Neural progenitor cell (in vitro differentiated cells): ENCODE measurements around the gene CDCA3. TPM values are rescaled to one million over a fixed set of nuclear protein-coding genes. Genes with fewer than 3 reads are reported as not detected.
"Not testable (repeated sequence)": the region's sequence is repeated elsewhere in the genome, so short reads cannot be mapped to it uniquely, and the experiment has no call there.

ENCODE experiments used
- DNase-seq: peaks from one replicate; pipeline ENCODE4 v3.0.0-alpha.2; 2016; ENCODE audit warnings: low spot score
- H2AFZ ChIP-seq: fragments of 200-600 bp; sonication (generic); replicated peaks from 2 replicates; pipeline ENCODE4 v1.6.1; 2016; ENCODE audit warnings: antibody characterized with exemption
- H3F3A ChIP-seq: fragments of 200-600 bp; sonication (generic); 2 replicates; pipeline ENCODE4 v1.6.1; 2016; ENCODE audit warnings: antibody characterized with exemption, low read depth
- H3K27ac ChIP-seq: fragments of 200-600 bp; sonication (generic); 2 replicates; pipeline ENCODE4 v1.5.1; 2016; ENCODE audit warnings: mild to moderate bottlenecking
- H3K27me3 ChIP-seq: fragments of 200-600 bp; sonication (generic); 2 replicates; pipeline ENCODE4 v1.6.1; 2016; ENCODE audit warnings: mild to moderate bottlenecking, moderate library complexity
- H3K36me3 ChIP-seq: fragments of 200-600 bp; sonication (generic); 2 replicates; pipeline ENCODE4 v1.5.1; 2016
- H3K4me1 ChIP-seq: fragments of 200-600 bp; sonication (generic); 2 replicates; pipeline ENCODE4 v1.6.1; 2016; ENCODE audit warnings: mixed run types
- H3K4me2 ChIP-seq: fragments of 200-600 bp; sonication (generic); 2 replicates; pipeline ENCODE4 v1.6.1; 2016
- H3K4me3 ChIP-seq: fragments of 200-600 bp; sonication (generic); 2 replicates; pipeline ENCODE4 v1.5.1; 2016
- H3K79me2 ChIP-seq: fragments of 200-600 bp; sonication (generic); 2 replicates; pipeline ENCODE4 v1.6.1; 2016; ENCODE audit warnings: low read depth
- H3K9ac ChIP-seq: fragments of 200-600 bp; sonication (generic); 2 replicates; pipeline ENCODE4 v1.6.1; 2016
- H3K9me3 ChIP-seq: fragments of 200-600 bp; sonication (generic); 2 replicates; pipeline ENCODE4 v1.5.1; 2016; ENCODE audit warnings: low read depth
- H4K20me1 ChIP-seq: fragments of 200-600 bp; sonication (generic); 2 replicates; pipeline ENCODE4 v1.6.1; 2016; ENCODE audit warnings: low read depth
- H3K27ac Mint-ChIP-seq: 3 replicates; pipeline ENCODE4 v1.8.0; 2021; ENCODE audit warnings: mixed read lengths
- H3K27me3 Mint-ChIP-seq: 2 replicates; pipeline ENCODE4 v1.8.0; 2022; ENCODE audit warnings: low read depth, mild to moderate bottlenecking, inconsistent platforms, moderate library complexity, mixed read lengths; ENCODE audit not compliant: insufficient read depth
- H3K36me3 Mint-ChIP-seq: 3 replicates; pipeline ENCODE4 v1.8.0; 2021; ENCODE audit warnings: mixed read lengths
- H3K4me1 Mint-ChIP-seq: 3 replicates; pipeline ENCODE4 v1.8.0; 2021; ENCODE audit warnings: mixed read lengths
- H3K4me3 Mint-ChIP-seq: 3 replicates; pipeline ENCODE4 v1.8.0; 2021; ENCODE audit warnings: mild to moderate bottlenecking, moderate library complexity, mixed read lengths
- H3K9me3 Mint-ChIP-seq: 3 replicates; pipeline ENCODE4 v1.8.0; 2020; ENCODE audit warnings: mixed read lengths
- CTCF ChIP-seq: fragments of 200-600 bp; sonication (generic); IDR thresholded peaks from 2 replicates; pipeline ENCODE4 v1.5.1; 2017; ENCODE audit warnings: antibody characterized with exemption, mild to moderate bottlenecking
- EZH2 ChIP-seq: fragments of 200-600 bp; sonication (generic); IDR thresholded peaks from 2 replicates; pipeline ENCODE4 v1.6.1; 2017; ENCODE audit warnings: antibody characterized with exemption, mild to moderate bottlenecking, moderate library complexity
- EZH2phosphoT487 ChIP-seq: fragments of 200-600 bp; sonication (generic); IDR thresholded peaks from 2 replicates; pipeline ENCODE4 v1.6.1; 2017; ENCODE audit warnings: antibody characterized with exemption
- total RNA-seq: library from RNA; depleted of rRNA; stranded (reverse); fragments of >200 nt; gene quantifications from 2 replicates; pipeline ENCODE4 v1.2.3, GENCODE V29; 2015; ENCODE audit warnings: low replicate concordance

The CDCA3 gene
- total RNA-seq, 1 donor from 2014 or later, result 62.1 TPM

GRCh38 chr12:6896846-6897435 is 45.9 kb upstream of the CDCA3 start:
- Histone ChIP-seq H3F3A (peaks cover 7% of the 10 kb centered on the region), H3K4me1 (no peaks in the 10 kb centered on the region), H3K9me3 (no peaks in the 10 kb centered on the region), H3K4me2 (no peak overlapping the region), H3K79me2 (no peaks in the 10 kb centered on the region), H3K4me3 (no peak overlapping the region), H3K9ac (no peak overlapping the region), H3K36me3 (no peaks in the 10 kb centered on the region), H4K20me1 (no peaks in the 10 kb centered on the region), H2AFZ (no peak overlapping the region), H3K27ac (no peak overlapping the region), H3K27me3 (no peaks in the 10 kb centered on the region)
- H3K27me3 Mint-ChIP-seq, result peaks cover 4% of the 10 kb centered on the region
- H3K36me3 Mint-ChIP-seq, result no peaks in the 10 kb centered on the region
- TF ChIP-seq EZH2phosphoT487, result no peak
- TF ChIP-seq CTCF, result no peak
- no peak for TF ChIP-seq EZH2
- peak overlapping the region; percentile 8 for H3K4me3 Mint-ChIP-seq
- DNase-seq, result no peak
- H3K9me3 Mint-ChIP-seq, result peaks cover 3% of the 10 kb centered on the region
- H3K27ac Mint-ChIP-seq, result no peak overlapping the region
- peaks cover 16% of the 10 kb centered on the region for H3K4me1 Mint-ChIP-seq

GRCh38 chr12:6894321-6894720 is 43.2 kb upstream of the CDCA3 start:
- H3K9ac ChIP-seq, result no peak overlapping the region
- H3K36me3 ChIP-seq, result no peaks in the 10 kb centered on the region
- H4K20me1 ChIP-seq, result no peaks in the 10 kb centered on the region
- no peaks in the 10 kb centered on the region for H3K27me3 Mint-ChIP-seq
- H3K4me3 ChIP-seq, result no peak overlapping the region
- no peaks in the 10 kb centered on the region for H3K79me2 ChIP-seq
- TF ChIP-seq EZH2, result no peak
- TF ChIP-seq EZH2phosphoT487, result no peak
- TF ChIP-seq CTCF, result no peak
- H2AFZ ChIP-seq, result no peak overlapping the region
- no peaks in the 10 kb centered on the region for H3K36me3 Mint-ChIP-seq
- no peak overlapping the region for H3K27ac ChIP-seq
- peaks cover 18% of the 10 kb centered on the region for H3K4me1 Mint-ChIP-seq
- H3K27me3 ChIP-seq, result no peaks in the 10 kb centered on the region
- DNase-seq, result no peak
- no peaks in the 10 kb centered on the region for H3K9me3 ChIP-seq
- no peak overlapping the region for H3K4me3 Mint-ChIP-seq
- peaks cover 7% of the 10 kb centered on the region for H3K4me1 ChIP-seq
- no peaks in the 10 kb centered on the region for H3K9me3 Mint-ChIP-seq
- H3K27ac Mint-ChIP-seq, result no peak overlapping the region
- H3K4me2 ChIP-seq, result no peak overlapping the region
- peaks cover 20% of the 10 kb centered on the region for H3F3A ChIP-seq

GRCh38 chr12:6892683-6893082 is 41.6 kb upstream of the CDCA3 start:
- H3K27me3 ChIP-seq, H2AFZ ChIP-seq, H3K9ac ChIP-seq, H3K4me3 ChIP-seq, H3K4me2 ChIP-seq, DNase-seq, H3K9me3 Mint-ChIP-seq, H3K36me3 Mint-ChIP-seq, H3K27ac ChIP-seq, H3K79me2 ChIP-seq, H3K4me1 ChIP-seq, H3K9me3 ChIP-seq, H3K27me3 Mint-ChIP-seq, H3K36me3 ChIP-seq, H4K20me1 ChIP-seq: not testable (repeated sequence)
- H3K4me1 Mint-ChIP-seq, result peaks cover 23% of the 10 kb centered on the region
- peak overlapping the region; percentile 74 for H3K27ac Mint-ChIP-seq
- H3K4me3 Mint-ChIP-seq, result peak overlapping the region; percentile 65
- peaks cover 20% of the 10 kb centered on the region for H3F3A ChIP-seq

- no peaks in the 10 kb centered on the region for H3K36me3 ChIP-seq
- peaks cover 28% of the 10 kb centered on the region for H3F3A ChIP-seq
- H3K27ac ChIP-seq, result no peak overlapping the region
- Mint-ChIP-seq H3K36me3 (no peaks in the 10 kb centered on the region), H3K4me1 (peaks cover 23% of the 10 kb centered on the region), H3K27ac (peak overlapping the region; percentile 86), H3K9me3 (no peaks in the 10 kb centered on the region), H3K27me3 (no peaks in the 10 kb centered on the region), H3K4me3 (peak overlapping the region; percentile 78)
- H3K9ac ChIP-seq, result no peak overlapping the region
- no peaks in the 10 kb centered on the region for H3K79me2 ChIP-seq
- H3K9me3 ChIP-seq, result no peaks in the 10 kb centered on the region
- peak overlapping the region; percentile 77 for H3K4me2 ChIP-seq
- DNase-seq, result no peak
- H4K20me1 ChIP-seq, result no peaks in the 10 kb centered on the region
- peaks cover 15% of the 10 kb centered on the region for H3K4me1 ChIP-seq
- H2AFZ ChIP-seq, result peak overlapping the region; percentile 89
- no peaks in the 10 kb centered on the region for H3K27me3 ChIP-seq
- TF ChIP-seq EZH2phosphoT487 (no peak), CTCF (no peak), EZH2 (no peak)
- H3K4me3 ChIP-seq, result peak overlapping the region; percentile 45
These were observed 40.5 kb upstream of the CDCA3 start for GRCh38 chr12:6891646-6892001.
